Measurements from ENCODE around the gene COL23A1. TPM values are rescaled to one million over a fixed set of nuclear protein-coding genes. Genes with fewer than 3 reads are reported as not detected.

The COL23A1 gene
- total and polyA plus RNA-seq, 4 donors: 0.36 to 1.5 (median 1.1) TPM; not detected in 1

GRCh38 chr5:178435321-178436238 lies 154.6 kb downstream of the COL23A1 start:
- no peaks in the 10 kb centered on the region for H3K27me3 ChIP-seq (ENCODE audit: control insufficient read depth in 1 of 2, insufficient read depth in 2 of 2, low read length in 1 of 2)
- H3K4me3 ChIP-seq (ENCODE audit: low read length in 2 of 2): no peak overlapping the region
- H3K4me1 ChIP-seq (ENCODE audit: control insufficient read depth in 1 of 2, insufficient read depth in 2 of 2, low read length in 2 of 2): no peaks in the 10 kb centered on the region
- DNase-seq (peak; percentile 29 to 40), ATAC-seq (ENCODE audit: low FRiP score) (no peak)
- intact Hi-C loops (cut with DNase I): no loop called here
- no peak overlapping the region for H3K27ac ChIP-seq (ENCODE audit: low read depth in 1 of 2, low read length in 2 of 2)
- 91 to 92% methylated on average over 22 of the region's 22 CpGs for WGBS, 2 donors
- no peaks in the 10 kb centered on the region for H3K9me3 ChIP-seq (ENCODE audit: control insufficient read depth, low read length)
- no peaks in the 10 kb centered on the region for H3K36me3 ChIP-seq (ENCODE audit: control insufficient read depth in 1 of 2, insufficient read depth in 2 of 2, low read length in 1 of 2)

- DNase-seq: peak; percentile 57 to 70
- 4 to 10% methylated on average over 17 of the region's 17 CpGs for WGBS, 2 donors
- H3K4me3 ChIP-seq (ENCODE audit: low read length in 2 of 2): no peak overlapping the region
These were observed 155.3 kb downstream of the COL23A1 start for GRCh38 chr5:178434851-178435250.

GRCh38 chr5:178434016-178434761 lies 156.0 kb downstream of the COL23A1 start:
- Histone ChIP-seq H3K27me3 (ENCODE audit: control insufficient read depth in 1 of 2, insufficient read depth in 2 of 2, low read length in 1 of 2) (no peaks in the 10 kb centered on the region), H3K36me3 (ENCODE audit: control insufficient read depth in 1 of 2, insufficient read depth in 2 of 2, low read length in 1 of 2) (no peaks in the 10 kb centered on the region), H3K4me1 (ENCODE audit: control insufficient read depth in 1 of 2, insufficient read depth in 2 of 2, low read length in 2 of 2) (no peaks in the 10 kb centered on the region), H3K9me3 (ENCODE audit: control insufficient read depth, low read length) (no peaks in the 10 kb centered on the region), H3K27ac (ENCODE audit: low read depth in 1 of 2, low read length in 2 of 2) (no peak overlapping the region), H3K4me3 (ENCODE audit: low read length in 2 of 2) (no peak overlapping the region)
- WGBS, 2 donors: 92 to 94% methylated on average over 13 of the region's 13 CpGs
- DNase-seq: peak; percentile 37 to 44
- intact Hi-C loops (cut with DNase I): no loop called here
- ATAC-seq (ENCODE audit: low FRiP score): no peak

More at GRCh38 chr5:178434851-178435250, 155.3 kb downstream of the COL23A1 start:
- Histone ChIP-seq H3K27me3 (ENCODE audit: control insufficient read depth in 1 of 2, insufficient read depth in 2 of 2, low read length in 1 of 2) (no peaks in the 10 kb centered on the region), H3K27ac (ENCODE audit: low read depth in 1 of 2, low read length in 2 of 2) (no peak overlapping the region), H3K36me3 (ENCODE audit: control insufficient read depth in 1 of 2, insufficient read depth in 2 of 2, low read length in 1 of 2) (no peaks in the 10 kb centered on the region), H3K9me3 (ENCODE audit: control insufficient read depth, low read length) (no peaks in the 10 kb centered on the region), H3K4me1 (ENCODE audit: control insufficient read depth in 1 of 2, insufficient read depth in 2 of 2, low read length in 2 of 2) (no peaks in the 10 kb centered on the region)
- ATAC-seq (ENCODE audit: low FRiP score): no peak
- intact Hi-C loops (cut with DNase I): no loop called here

- Histone ChIP-seq H3K36me3 (ENCODE audit: control insufficient read depth in 1 of 2, insufficient read depth in 2 of 2, low read length in 1 of 2) (no peaks in the 10 kb centered on the region), H3K27ac (ENCODE audit: low read depth in 1 of 2, low read length in 2 of 2) (no peak overlapping the region), H3K9me3 (ENCODE audit: control insufficient read depth, low read length) (no peaks in the 10 kb centered on the region), H3K27me3 (ENCODE audit: control insufficient read depth in 1 of 2, insufficient read depth in 2 of 2, low read length in 1 of 2) (no peaks in the 10 kb centered on the region), H3K4me1 (ENCODE audit: control insufficient read depth in 1 of 2, insufficient read depth in 2 of 2, low read length in 2 of 2) (no peaks in the 10 kb centered on the region), H3K4me3 (ENCODE audit: low read length in 2 of 2) (no peak overlapping the region)
- 92 to 93% methylated on average over 7 of the region's 7 CpGs for WGBS, 2 donors
- peak in 1 of 2 donors; percentile 52 for DNase-seq
- no peak for ATAC-seq (ENCODE audit: low FRiP score)
- intact Hi-C loops (cut with DNase I): no loop called here
These were observed 156.9 kb downstream of the COL23A1 start for GRCh38 chr5:178433273-178433775.

GRCh38 chr5:178432421-178433272 lies 157.5 kb downstream of the COL23A1 start:
- no peaks in the 10 kb centered on the region for H3K36me3 ChIP-seq (ENCODE audit: control insufficient read depth in 1 of 2, insufficient read depth in 2 of 2, low read length in 1 of 2)
- no peaks in the 10 kb centered on the region for H3K9me3 ChIP-seq (ENCODE audit: control insufficient read depth, low read length)
- H3K4me1 ChIP-seq (ENCODE audit: control insufficient read depth in 1 of 2, insufficient read depth in 2 of 2, low read length in 2 of 2): no peaks in the 10 kb centered on the region
- WGBS, 2 donors: 86 to 89% methylated on average over 12 of the region's 12 CpGs
- intact Hi-C loops (cut with DNase I): no loop called here
- H3K27me3 ChIP-seq (ENCODE audit: control insufficient read depth in 1 of 2, insufficient read depth in 2 of 2, low read length in 1 of 2): no peaks in the 10 kb centered on the region
- no peak overlapping the region for H3K4me3 ChIP-seq (ENCODE audit: low read length in 2 of 2)
- peak; percentile 11 to 27 for DNase-seq
- ATAC-seq (ENCODE audit: low FRiP score): no peak
- H3K27ac ChIP-seq (ENCODE audit: low read depth in 1 of 2, low read length in 2 of 2): no peak overlapping the region

GRCh38 chr5:178431782-178432165 lies 158.4 kb downstream of the COL23A1 start:
- WGBS, 2 donors: 81 to 86% methylated on average over 5 of the region's 5 CpGs
- intact Hi-C loops (cut with DNase I): no loop called here

GRCh38 chr5:178431063-178431781 lies 159.0 kb downstream of the COL23A1 start:
- Histone ChIP-seq H3K27ac (ENCODE audit: low read depth in 1 of 2, low read length in 2 of 2) (no peak overlapping the region), H3K4me1 (ENCODE audit: control insufficient read depth in 1 of 2, insufficient read depth in 2 of 2, low read length in 2 of 2) (no peaks in the 10 kb centered on the region), H3K9me3 (ENCODE audit: control insufficient read depth, low read length) (no peaks in the 10 kb centered on the region), H3K36me3 (ENCODE audit: control insufficient read depth in 1 of 2, insufficient read depth in 2 of 2, low read length in 1 of 2) (no peaks in the 10 kb centered on the region), H3K27me3 (ENCODE audit: control insufficient read depth in 1 of 2, insufficient read depth in 2 of 2, low read length in 1 of 2) (no peaks in the 10 kb centered on the region), H3K4me3 (ENCODE audit: low read length in 2 of 2) (no peak overlapping the region)
- WGBS, 2 donors: 98% methylated on average over 16 of the region's 16 CpGs
- intact Hi-C loops (cut with DNase I): no loop called here
- DNase-seq: peak; percentile 4 to 23
- no peak for ATAC-seq (ENCODE audit: low FRiP score)

More at GRCh38 chr5:178431782-178432165, 158.4 kb downstream of the COL23A1 start:
- Histone ChIP-seq H3K27me3 (ENCODE audit: control insufficient read depth in 1 of 2, insufficient read depth in 2 of 2, low read length in 1 of 2) (no peaks in the 10 kb centered on the region), H3K36me3 (ENCODE audit: control insufficient read depth in 1 of 2, insufficient read depth in 2 of 2, low read length in 1 of 2) (no peaks in the 10 kb centered on the region), H3K9me3 (ENCODE audit: control insufficient read depth, low read length) (no peaks in the 10 kb centered on the region), H3K27ac (ENCODE audit: low read depth in 1 of 2, low read length in 2 of 2) (no peak overlapping the region), H3K4me1 (ENCODE audit: control insufficient read depth in 1 of 2, insufficient read depth in 2 of 2, low read length in 2 of 2) (no peaks in the 10 kb centered on the region), H3K4me3 (ENCODE audit: low read length in 2 of 2) (no peak overlapping the region)
- ATAC-seq (ENCODE audit: low FRiP score): no peak
- no peak for DNase-seq
